A549 (cell line): Measurements from ENCODE around the gene ETV3L.

Experiments
- CHD2 ChIP-seq: fragments of 150-350 bp; IDR thresholded peaks from 2 replicates; pipeline ENCODE4 v1.6.1; 2014; ENCODE audit warnings: low read length; ENCODE audit not compliant: partially characterized antibody
- HOXB5 ChIP-seq: fragments of 250-450 bp; sonication (Bioruptor Pico); IDR thresholded peaks from 2 replicates; pipeline ENCODE4 v1.5.0; 2020; ENCODE audit warnings: mild to moderate bottlenecking, moderate library complexity
- RCOR1 ChIP-seq: fragments of 150-350 bp; IDR thresholded peaks from 2 replicates; pipeline ENCODE4 v1.6.1; 2014; ENCODE audit warnings: antibody characterized with exemption, low read length, low read depth
- RFX5 ChIP-seq: fragments of 450-650 bp; IDR thresholded peaks from 2 replicates; pipeline ENCODE4 v1.7.1; 2014; ENCODE audit warnings: antibody characterized with exemption, mild to moderate bottlenecking, moderate library complexity
- TF ChIP-seq, protein P1 (sequence below): fragments of >200 bp; sonication (Bioruptor Twin); formaldehyde crosslinking; IDR thresholded peaks from 3 replicates; pipeline ENCODE4 v1.5.1; 2016
- TF ChIP-seq, protein P2 (sequence below): fragments of 150-350 bp; IDR thresholded peaks from 2 replicates; pipeline ENCODE4 v1.6.1; 2014; ENCODE audit warnings: low read depth, mild to moderate bottlenecking, low read length

- TF ChIP-seq RFX5 (no peak), HOXB5 (CRISPR knock-in tag) (no peak), RCOR1 (no peak), CHD2 (no peak)
- TF ChIP-seq, protein P1, sequence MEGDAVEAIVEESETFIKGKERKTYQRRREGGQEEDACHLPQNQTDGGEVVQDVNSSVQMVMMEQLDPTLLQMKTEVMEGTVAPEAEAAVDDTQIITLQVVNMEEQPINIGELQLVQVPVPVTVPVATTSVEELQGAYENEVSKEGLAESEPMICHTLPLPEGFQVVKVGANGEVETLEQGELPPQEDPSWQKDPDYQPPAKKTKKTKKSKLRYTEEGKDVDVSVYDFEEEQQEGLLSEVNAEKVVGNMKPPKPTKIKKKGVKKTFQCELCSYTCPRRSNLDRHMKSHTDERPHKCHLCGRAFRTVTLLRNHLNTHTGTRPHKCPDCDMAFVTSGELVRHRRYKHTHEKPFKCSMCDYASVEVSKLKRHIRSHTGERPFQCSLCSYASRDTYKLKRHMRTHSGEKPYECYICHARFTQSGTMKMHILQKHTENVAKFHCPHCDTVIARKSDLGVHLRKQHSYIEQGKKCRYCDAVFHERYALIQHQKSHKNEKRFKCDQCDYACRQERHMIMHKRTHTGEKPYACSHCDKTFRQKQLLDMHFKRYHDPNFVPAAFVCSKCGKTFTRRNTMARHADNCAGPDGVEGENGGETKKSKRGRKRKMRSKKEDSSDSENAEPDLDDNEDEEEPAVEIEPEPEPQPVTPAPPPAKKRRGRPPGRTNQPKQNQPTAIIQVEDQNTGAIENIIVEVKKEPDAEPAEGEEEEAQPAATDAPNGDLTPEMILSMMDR, result no peak
- TF ChIP-seq, protein P2, sequence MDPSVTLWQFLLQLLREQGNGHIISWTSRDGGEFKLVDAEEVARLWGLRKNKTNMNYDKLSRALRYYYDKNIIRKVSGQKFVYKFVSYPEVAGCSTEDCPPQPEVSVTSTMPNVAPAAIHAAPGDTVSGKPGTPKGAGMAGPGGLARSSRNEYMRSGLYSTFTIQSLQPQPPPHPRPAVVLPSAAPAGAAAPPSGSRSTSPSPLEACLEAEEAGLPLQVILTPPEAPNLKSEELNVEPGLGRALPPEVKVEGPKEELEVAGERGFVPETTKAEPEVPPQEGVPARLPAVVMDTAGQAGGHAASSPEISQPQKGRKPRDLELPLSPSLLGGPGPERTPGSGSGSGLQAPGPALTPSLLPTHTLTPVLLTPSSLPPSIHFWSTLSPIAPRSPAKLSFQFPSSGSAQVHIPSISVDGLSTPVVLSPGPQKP, result no peak
Observed at GRCh38 chr1:157108448-157108847, 8.8 kb upstream of the ETV3L start.
